Glomerular visceral epithelial cell (primary cell): ENCODE data around the gene SLX4IP.

Experiments
- DNase-seq: peaks from one replicate; pipeline ENCODE4 v3.0.0-alpha.2; 2016; ENCODE audit errors: extremely low spot score

The SLX4IP gene

DNA sequence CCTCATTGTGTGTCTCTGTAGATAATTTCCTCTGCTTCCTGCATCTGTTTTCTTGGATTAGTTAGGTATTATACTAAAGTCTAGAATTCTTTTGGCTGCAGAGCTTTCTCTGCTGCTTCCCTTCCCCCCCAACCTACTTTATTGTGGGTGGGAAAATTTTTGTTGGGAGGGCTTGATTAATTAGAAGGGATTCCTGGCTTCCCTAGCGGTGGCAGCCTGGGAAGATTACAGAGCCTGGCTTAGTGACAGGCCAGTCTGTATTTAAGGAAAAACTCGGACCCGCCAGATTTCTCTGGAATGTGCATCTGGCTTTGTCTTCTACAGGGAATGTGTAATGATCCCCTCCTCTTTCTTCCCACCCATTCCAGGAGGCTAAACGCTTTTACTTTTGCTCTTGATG lies 31.2 kb downstream of the SLX4IP start:
- DNase-seq: no peak

GRCh38 chr20:10466855-10467254 lies 31.8 kb downstream of the SLX4IP start:
- DNase-seq: no peak

GRCh38 chr20:10467681-10468339 lies 32.7 kb downstream of the SLX4IP start:
- DNase-seq: no peak

- DNase-seq: no peak
Measured at GRCh38 chr20:10468340-10468845, 33.3 kb downstream of the SLX4IP start.

- DNase-seq: no peak
Measured at GRCh38 chr20:10469056-10469455, 34.0 kb downstream of the SLX4IP start.

DNA sequence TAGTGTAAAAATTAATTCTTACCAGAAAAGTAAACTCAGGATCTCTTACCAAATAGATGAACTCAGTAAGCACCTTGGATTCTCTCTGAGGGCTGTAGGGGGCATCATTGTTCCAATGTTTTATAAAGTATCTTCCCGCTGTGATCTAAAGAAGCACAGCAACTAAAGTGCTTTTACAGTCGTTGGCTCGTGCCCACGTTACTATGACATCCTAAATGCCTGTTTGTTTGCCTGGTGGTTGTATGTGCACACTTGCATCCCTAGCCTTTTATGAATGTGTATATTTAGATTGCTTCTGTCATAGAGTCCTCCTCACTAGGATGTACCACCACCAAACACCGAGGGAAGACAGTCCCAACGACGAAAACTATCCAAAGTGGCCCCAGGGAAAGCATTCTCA lies 34.5 kb downstream of the SLX4IP start:
- peak; percentile 52 for DNase-seq

- no peak for DNase-seq
Measured at GRCh38 chr20:10470276-10470675, 35.2 kb downstream of the SLX4IP start.

GRCh38 chr20:10472871-10473270 lies 37.8 kb downstream of the SLX4IP start:
- no peak for DNase-seq

DNA sequence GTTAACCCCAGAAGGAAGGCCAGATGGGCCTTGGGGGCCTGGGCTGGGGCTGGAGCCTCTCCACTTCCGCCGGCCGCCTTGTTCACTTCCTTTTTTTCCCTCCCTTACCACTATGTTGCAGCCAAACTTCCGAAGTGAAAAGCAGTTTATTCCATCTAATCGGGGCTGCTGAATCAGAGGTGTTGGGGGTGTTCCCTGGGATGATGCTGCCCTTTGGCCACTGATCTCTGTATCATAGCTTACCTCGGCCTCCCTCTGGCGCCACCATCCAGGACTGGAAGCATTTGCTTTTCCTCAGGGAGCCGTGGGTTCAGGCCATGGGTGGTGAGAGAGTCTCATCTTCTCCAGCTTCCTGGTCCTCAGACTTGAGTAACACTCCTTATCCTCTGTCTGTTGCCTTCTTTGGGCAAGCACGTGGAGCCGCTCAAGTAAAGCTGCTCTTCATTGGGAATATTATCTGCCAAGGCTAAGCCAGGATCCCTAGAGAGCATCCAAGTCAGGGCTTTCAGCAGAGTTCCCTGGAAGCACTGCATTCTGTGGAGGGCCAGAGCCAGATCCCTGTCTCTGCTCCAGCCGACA lies 39.6 kb downstream of the SLX4IP start:
- DNase-seq: no peak

DNA sequence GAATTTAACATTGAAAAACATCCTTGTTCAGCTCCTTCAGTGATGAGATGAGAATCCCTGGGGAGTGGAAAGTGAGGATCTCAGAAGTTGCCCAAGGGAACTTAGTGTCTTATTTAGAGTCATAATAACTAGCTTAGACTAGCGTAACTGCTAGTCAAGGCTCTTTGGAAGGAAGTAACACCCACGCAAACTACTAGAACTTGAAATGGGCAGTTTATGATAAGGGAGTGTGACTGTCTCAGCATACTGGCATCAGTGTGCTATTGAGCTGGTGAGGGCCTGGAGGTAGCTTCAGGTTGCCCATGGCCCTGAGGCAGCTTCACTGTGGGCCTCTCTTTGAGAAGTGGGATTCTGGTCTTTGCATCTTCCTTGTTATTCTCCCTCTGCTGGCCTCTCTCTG lies 40.1 kb downstream of the SLX4IP start:
- DNase-seq: no peak

GRCh38 chr20:10476319-10476724 lies 41.2 kb downstream of the SLX4IP start:
- no peak for DNase-seq

GRCh38 chr20:10478205-10478604 lies 43.1 kb downstream of the SLX4IP start:
- DNase-seq: no peak

DNA sequence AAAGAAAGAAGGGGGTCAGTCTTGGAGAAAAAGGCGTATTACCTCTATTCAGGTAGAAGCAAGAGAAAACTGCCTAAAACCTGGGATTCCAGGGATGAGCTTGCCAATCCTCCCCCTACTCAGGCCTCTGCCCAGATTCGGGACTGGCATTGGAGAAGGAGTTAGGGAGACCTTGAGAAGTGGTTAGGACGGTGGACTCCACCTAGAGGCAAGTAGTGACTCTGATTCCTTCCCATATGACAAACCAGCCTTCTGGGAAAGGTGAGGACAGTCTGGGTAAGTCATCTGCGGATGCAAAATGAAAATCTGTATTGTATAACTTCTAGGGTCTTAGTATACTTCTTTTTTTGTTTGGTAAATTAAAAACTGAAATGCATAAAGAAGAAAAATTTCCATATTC lies 43.8 kb downstream of the SLX4IP start:
- DNase-seq: no peak

DNA sequence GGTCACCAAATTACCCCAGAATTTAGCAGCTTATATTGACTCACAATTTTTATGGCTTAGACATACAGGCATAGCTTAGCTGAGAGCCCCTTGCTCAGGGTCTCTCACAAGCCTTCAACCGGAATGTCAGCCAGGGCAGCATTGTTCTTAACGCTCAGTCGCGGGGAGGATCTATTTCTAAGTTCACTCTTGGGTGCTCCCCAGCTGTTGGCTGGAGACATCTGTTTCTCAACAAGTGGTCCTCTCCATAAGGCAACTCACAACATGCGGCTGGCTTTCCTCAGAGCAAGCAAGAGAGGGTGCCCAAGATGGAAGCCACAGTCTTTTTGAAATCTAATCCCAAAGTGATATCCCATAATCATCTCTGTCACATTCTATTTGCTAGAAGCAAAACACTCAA lies 46.6 kb downstream of the SLX4IP start:
- DNase-seq: no peak

DNA sequence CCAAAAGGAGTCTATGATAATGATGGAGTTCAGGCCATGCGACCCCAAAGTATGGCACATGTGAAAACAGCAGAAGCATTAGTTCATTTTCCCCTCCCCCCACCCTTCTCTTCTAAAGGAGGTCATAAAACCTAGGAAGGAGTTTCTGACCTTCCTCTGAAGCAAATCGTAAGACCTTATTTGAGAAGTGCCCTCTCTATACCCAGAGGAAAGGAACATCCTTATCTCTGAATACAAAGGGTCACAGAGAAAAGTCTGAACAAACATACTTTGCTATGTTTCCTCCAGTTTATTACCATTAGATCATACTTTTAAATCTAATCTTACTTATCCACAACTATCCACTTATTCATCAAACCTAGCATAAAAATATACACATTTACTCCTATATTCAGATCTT lies 48.6 kb downstream of the SLX4IP start:
- no peak for DNase-seq

- DNase-seq: no peak
Measured at GRCh38 chr20:10487142-10488136, 52.3 kb downstream of the SLX4IP start.

GRCh38 chr20:10488534-10488933 lies 53.4 kb downstream of the SLX4IP start:
- DNase-seq: no peak

DNA sequence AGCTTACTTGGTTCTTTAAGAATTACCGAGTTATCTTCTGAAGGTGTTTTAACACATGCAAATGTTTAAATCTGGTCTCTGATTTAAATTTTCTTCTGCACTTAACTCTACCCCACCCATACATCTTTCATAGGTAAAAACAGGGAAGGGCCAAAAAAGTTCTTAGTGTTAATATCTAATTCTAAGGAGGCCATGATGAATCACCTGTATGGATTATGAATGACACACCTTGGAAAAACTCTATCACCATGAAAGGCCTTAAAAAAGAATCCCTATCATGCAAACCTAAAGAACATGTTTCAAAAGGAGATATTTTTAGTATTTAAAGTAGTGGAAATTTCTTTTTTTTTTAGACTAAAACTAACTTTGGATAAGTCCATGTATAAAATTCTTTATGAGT lies 54.7 kb downstream of the SLX4IP start:
- DNase-seq: no peak

DNA sequence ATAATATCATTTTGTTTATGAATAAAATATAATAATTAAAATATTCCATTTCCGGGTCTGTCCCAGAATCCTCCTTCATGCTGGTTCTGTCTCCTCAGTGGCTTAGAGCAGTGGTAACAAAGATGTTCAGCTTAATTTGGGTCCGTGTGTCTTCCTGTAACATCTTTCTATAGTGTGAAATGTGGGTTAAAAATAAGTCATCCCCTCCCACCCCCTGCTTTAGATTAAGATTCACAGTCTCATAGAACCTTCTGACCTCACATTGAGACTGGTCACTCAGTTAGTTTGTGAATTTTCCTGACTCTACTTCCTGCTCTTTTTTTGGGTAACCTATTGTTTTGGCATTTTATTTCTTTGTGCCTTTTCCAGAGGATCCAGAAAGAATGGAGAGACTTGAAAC lies 55.2 kb downstream of the SLX4IP start:
- DNase-seq: no peak

- DNase-seq: no peak
Measured at GRCh38 chr20:10490706-10491105, 55.6 kb downstream of the SLX4IP start.

DNA sequence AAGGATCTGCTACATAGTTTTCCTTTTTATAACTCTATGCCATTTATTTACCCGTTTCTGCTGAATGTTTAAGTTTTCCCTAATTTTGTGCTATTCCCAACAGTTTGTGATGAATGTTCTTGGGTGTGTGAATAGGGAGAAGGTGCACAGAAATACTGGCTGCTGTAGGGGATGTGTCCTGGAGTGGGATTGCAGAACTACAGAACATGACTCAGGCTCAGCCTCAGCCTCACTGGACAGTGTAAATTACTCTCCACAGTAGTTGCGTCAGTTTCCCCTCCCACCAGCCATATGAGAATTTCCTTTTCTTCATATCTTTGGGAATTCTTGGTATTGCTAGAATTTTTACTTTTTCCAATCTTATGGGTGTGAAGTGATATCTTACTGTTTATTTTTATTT lies 57.0 kb downstream of the SLX4IP start:
- no peak for DNase-seq

GRCh38 chr20:10492844-10493243 lies 57.7 kb downstream of the SLX4IP start:
- DNase-seq: no peak

- no peak for DNase-seq
Measured at GRCh38 chr20:10495173-10495572, 60.1 kb downstream of the SLX4IP start.
